ENCODE measurements around the gene LSR.

LSR gene

GRCh38 chr19:35302446-35302845 lies 53.6 kb downstream of the LSR start:
- no peak for DNase-seq (ENCODE audit: low spot score)
- in situ Hi-C loops (cut with MboI; ENCODE audit: low pct_unique_long_range_greater_than_20kb, low sequenced_read_pairs, unreplicated experiment): no loop called here
- TF ChIP-seq CTCF (IDR thresholded peaks at IDR 0.05; ENCODE audit: extremely low read depth, insufficient read depth, missing control alignments): no peak

- TF ChIP-seq CTCF (IDR thresholded peaks at IDR 0.05; ENCODE audit: extremely low read depth, insufficient read depth, missing control alignments): no peak
- no peak for DNase-seq (ENCODE audit: low spot score)
- in situ Hi-C loops (cut with MboI; ENCODE audit: low pct_unique_long_range_greater_than_20kb, low sequenced_read_pairs, unreplicated experiment): no loop called here
Observed at GRCh38 chr19:35303357-35303915, 54.6 kb downstream of the LSR start.

- in situ Hi-C loops (cut with MboI; ENCODE audit: low pct_unique_long_range_greater_than_20kb, low sequenced_read_pairs, unreplicated experiment): no loop called here
- DNase-seq (ENCODE audit: low spot score): no peak
- no peak for TF ChIP-seq CTCF (IDR thresholded peaks at IDR 0.05; ENCODE audit: extremely low read depth, insufficient read depth, missing control alignments)
Observed at GRCh38 chr19:35304036-35304435, 55.2 kb downstream of the LSR start.

GRCh38 chr19:35305181-35305580 lies 56.4 kb downstream of the LSR start:
- no peak for DNase-seq (ENCODE audit: low spot score)
- in situ Hi-C loops (cut with MboI; ENCODE audit: low pct_unique_long_range_greater_than_20kb, low sequenced_read_pairs, unreplicated experiment): no loop called here
- TF ChIP-seq CTCF (IDR thresholded peaks at IDR 0.05; ENCODE audit: extremely low read depth, insufficient read depth, missing control alignments): no peak

GRCh38 chr19:35306473-35307246 lies 57.9 kb downstream of the LSR start:
- DNase-seq (ENCODE audit: low spot score): peak; percentile 64
- peak; percentile 49 for TF ChIP-seq CTCF (IDR thresholded peaks at IDR 0.05; ENCODE audit: extremely low read depth, insufficient read depth, missing control alignments)
- in situ Hi-C loops (cut with MboI; ENCODE audit: low pct_unique_long_range_greater_than_20kb, low sequenced_read_pairs, unreplicated experiment): no loop called here

- no peak for DNase-seq (ENCODE audit: low spot score)
- no peak for TF ChIP-seq CTCF (IDR thresholded peaks at IDR 0.05; ENCODE audit: extremely low read depth, insufficient read depth, missing control alignments)
- in situ Hi-C loops (cut with MboI; ENCODE audit: low pct_unique_long_range_greater_than_20kb, low sequenced_read_pairs, unreplicated experiment): no loop called here
Observed at GRCh38 chr19:35307931-35308330, 59.1 kb downstream of the LSR start.
